ENCODE measurements around the gene PEF1.

GRCh38 chr1:31633117-31633516 lies 11.6 kb downstream of the PEF1 start:
- no peak for TF ChIP-seq POLR2AphosphoS5 (IDR thresholded peaks at IDR 0.05)
- TF ChIP-seq, protein P1, sequence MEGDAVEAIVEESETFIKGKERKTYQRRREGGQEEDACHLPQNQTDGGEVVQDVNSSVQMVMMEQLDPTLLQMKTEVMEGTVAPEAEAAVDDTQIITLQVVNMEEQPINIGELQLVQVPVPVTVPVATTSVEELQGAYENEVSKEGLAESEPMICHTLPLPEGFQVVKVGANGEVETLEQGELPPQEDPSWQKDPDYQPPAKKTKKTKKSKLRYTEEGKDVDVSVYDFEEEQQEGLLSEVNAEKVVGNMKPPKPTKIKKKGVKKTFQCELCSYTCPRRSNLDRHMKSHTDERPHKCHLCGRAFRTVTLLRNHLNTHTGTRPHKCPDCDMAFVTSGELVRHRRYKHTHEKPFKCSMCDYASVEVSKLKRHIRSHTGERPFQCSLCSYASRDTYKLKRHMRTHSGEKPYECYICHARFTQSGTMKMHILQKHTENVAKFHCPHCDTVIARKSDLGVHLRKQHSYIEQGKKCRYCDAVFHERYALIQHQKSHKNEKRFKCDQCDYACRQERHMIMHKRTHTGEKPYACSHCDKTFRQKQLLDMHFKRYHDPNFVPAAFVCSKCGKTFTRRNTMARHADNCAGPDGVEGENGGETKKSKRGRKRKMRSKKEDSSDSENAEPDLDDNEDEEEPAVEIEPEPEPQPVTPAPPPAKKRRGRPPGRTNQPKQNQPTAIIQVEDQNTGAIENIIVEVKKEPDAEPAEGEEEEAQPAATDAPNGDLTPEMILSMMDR (IDR thresholded peaks at IDR 0.05): peak in 1 of 4 experiments; percentile 15

All from gastroesophageal sphincter (tissue), 3 donors.